Karpas-422 (cell line): Measurements from ENCODE around the gene SLC24A4. TPM values are rescaled to one million over a fixed set of nuclear protein-coding genes. Genes with fewer than 3 reads are reported as not detected.

Experiments used
- DNase-seq: peaks from one replicate; pipeline ENCODE4 v3.0.0-alpha.2; 2015
- H2AFZ ChIP-seq: fragments of 200-600 bp; sonication (generic); 2 replicates; pipeline ENCODE4 v1.6.1; 2014; ENCODE audit warnings: antibody characterized with exemption, low read length, mixed read lengths
- H3K27ac ChIP-seq: fragments of 200-600 bp; sonication (generic); 2 replicates; pipeline ENCODE4 v1.5.1; 2014; ENCODE audit warnings: mild to moderate bottlenecking, low read length, moderate library complexity
- H3K27me3 ChIP-seq: fragments of 200-600 bp; sonication (generic); 2 replicates; pipeline ENCODE4 v1.6.1; 2014; ENCODE audit warnings: low read length, mixed read lengths
- H3K36me3 ChIP-seq: fragments of 200-600 bp; sonication (generic); 2 replicates; pipeline ENCODE4 v1.6.1; 2014; ENCODE audit warnings: low read length, mixed read lengths; ENCODE audit not compliant: insufficient read depth
- H3K4me1 ChIP-seq: fragments of 200-600 bp; sonication (generic); 2 replicates; pipeline ENCODE4 v1.6.1; 2014; ENCODE audit warnings: mild to moderate bottlenecking, low read length, mixed read lengths
- H3K4me2 ChIP-seq: fragments of 200-600 bp; sonication (generic); 2 replicates; pipeline ENCODE4 v1.6.1; 2014; ENCODE audit warnings: low read length, low read depth, mild to moderate bottlenecking; ENCODE audit not compliant: poor library complexity, severe bottlenecking
- H3K4me3 ChIP-seq: fragments of 200-600 bp; sonication (generic); 2 replicates; pipeline ENCODE4 v1.5.1; 2014; ENCODE audit warnings: mild to moderate bottlenecking, antibody characterized with exemption, low read length, mixed read lengths
- H3K79me2 ChIP-seq: fragments of 200-600 bp; sonication (generic); 2 replicates; pipeline ENCODE4 v1.6.1; 2014; ENCODE audit warnings: mild to moderate bottlenecking, low read length, mixed read lengths
- H3K9ac ChIP-seq: fragments of 200-600 bp; sonication (generic); 2 replicates; pipeline ENCODE4 v1.6.0; 2014; ENCODE audit warnings: low read length
- H3K9me2 ChIP-seq: fragments of 200-600 bp; sonication (generic), shearing (Covaris generic); replicated peaks from 2 replicates; pipeline ENCODE4 v1.6.0; 2014; ENCODE audit warnings: mild to moderate bottlenecking, low read length, moderate library complexity; ENCODE audit not compliant: insufficient read depth
- H3K9me3 ChIP-seq: fragments of 300-700, 200-600 bp; sonication (generic); 2 replicates; pipeline ENCODE4 v1.6.1; 2014; ENCODE audit warnings: low read length, mixed read lengths
- H4K20me1 ChIP-seq: fragments of 200-600 bp; sonication (generic); 2 replicates; pipeline ENCODE4 v1.6.1; 2014; ENCODE audit warnings: mild to moderate bottlenecking, antibody characterized with exemption, low read length, low read depth; ENCODE audit not compliant: insufficient read depth
- total RNA-seq: library from RNA; depleted of rRNA; stranded (reverse); fragments of >200 nt; shearing (Covaris generic); gene quantifications from 2 replicates; pipeline ENCODE4 v1.2.3, GENCODE V29; 2014; ENCODE audit warnings: low replicate concordance

The SLC24A4 gene
- total RNA-seq, 1 experiment from 2014 or later: not detected

DNA sequence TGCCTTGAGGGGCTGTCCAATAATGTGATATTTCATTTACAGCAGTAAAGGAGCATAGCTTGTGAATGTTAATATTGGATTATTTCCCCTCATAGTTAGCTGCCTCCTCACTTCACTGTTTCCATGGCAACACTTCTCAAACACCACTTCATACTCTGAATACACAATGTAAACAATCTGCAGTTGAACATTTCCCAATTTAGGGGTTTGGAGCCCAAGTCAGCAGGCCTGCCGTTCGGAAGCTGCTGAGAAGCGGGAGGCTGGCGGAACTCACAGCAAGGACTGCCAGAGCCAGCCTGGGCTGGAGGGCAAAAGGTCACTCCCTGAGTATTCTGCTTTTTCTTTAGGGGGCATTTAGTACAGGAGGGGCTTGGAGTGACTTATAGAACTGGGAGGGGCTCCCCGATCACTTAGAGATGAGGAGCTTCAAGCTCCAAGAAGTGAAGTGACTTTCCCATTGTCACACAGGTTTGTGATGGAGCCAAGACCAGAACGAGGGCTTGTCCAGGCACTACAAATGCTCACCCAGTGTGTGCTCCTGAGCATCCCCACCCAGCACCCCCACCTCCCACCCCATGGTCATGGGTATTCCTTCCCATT lies 12.1 kb upstream of the SLC24A4 start:
- Histone ChIP-seq H3K4me1 (no peaks in the 10 kb centered on the region), H3K27ac (no peak overlapping the region), H3K9me3 (no peaks in the 10 kb centered on the region), H3K27me3 (no peaks in the 10 kb centered on the region), H3K9me2 (no peaks in the 10 kb centered on the region), H3K9ac (no peak overlapping the region), H3K36me3 (no peaks in the 10 kb centered on the region), H2AFZ (no peak overlapping the region), H3K4me3 (no peak overlapping the region), H3K79me2 (no peaks in the 10 kb centered on the region), H3K4me2 (no peak overlapping the region), H4K20me1 (no peaks in the 10 kb centered on the region)
- DNase-seq: no peak

DNA sequence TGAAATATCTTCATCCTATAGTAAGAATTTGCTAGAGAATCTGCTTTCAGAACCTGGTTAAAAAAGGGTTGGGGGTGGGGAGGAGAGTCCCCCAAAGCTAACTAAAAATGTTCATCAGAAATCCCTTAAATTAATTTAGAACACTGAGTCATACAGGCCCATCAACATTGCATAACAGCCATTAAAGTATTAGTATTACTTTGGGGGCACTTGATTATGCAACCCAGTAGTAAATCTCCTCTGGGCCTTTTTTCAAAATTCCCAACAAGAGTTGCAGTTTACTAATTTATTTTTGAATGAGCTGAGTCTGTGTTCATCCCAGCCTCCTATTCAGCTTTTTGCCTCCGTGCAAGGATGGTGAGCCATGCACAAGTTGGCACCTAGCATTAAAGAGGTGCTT lies 8.8 kb upstream of the SLC24A4 start:
- H3K9ac ChIP-seq: no peak overlapping the region
- H3K4me3 ChIP-seq: no peak overlapping the region
- H3K79me2 ChIP-seq: no peaks in the 10 kb centered on the region
- no peak overlapping the region for H3K27ac ChIP-seq
- H3K4me1 ChIP-seq: peaks cover 3% of the 10 kb centered on the region; the same call in 1 of the 2 replicates
- no peak for DNase-seq
- no peaks in the 10 kb centered on the region for H3K9me3 ChIP-seq
- H2AFZ ChIP-seq: no peak overlapping the region
- H3K36me3 ChIP-seq: no peaks in the 10 kb centered on the region
- no peaks in the 10 kb centered on the region for H3K27me3 ChIP-seq
- no peaks in the 10 kb centered on the region for H3K9me2 ChIP-seq
- no peak overlapping the region for H3K4me2 ChIP-seq
- no peaks in the 10 kb centered on the region for H4K20me1 ChIP-seq

DNA sequence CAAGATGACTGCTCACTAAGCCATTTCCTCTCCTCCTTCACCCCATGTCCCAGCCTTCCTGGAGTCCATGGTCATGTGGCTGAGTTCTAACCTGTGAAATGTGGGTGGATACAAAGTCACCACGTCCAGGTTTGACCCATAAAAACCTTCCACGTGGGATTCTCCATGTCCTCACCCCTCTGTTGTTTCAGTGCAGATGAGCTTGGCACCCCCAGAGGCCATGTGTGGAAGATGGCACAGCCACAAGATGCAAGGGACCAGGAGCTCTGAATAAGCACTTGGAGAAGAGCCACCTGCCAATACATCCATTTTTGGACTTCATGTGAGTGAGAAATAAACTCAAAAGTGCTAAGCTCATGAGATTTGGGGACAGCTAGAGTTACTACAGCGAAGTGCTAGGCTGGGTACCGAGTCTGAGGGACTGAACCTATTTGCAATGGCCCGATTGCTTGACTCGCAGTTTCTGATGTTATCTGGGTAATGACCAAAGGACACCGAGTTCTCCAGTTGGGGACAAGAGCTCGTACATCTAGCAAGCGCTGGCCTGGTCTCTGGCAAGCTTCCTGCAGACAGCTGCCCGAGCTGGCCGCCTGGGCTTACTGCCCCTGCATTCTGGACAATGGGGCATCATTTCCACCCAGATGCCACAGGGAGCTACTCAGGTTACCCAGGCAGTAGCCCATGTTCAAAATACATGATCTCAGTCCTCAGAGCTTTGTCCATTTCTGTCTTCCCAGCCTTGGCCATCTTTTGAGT lies 7.7 kb upstream of the SLC24A4 start:
- Histone ChIP-seq H3K4me2 (no peak overlapping the region), H3K9me3 (no peaks in the 10 kb centered on the region), H3K27ac (no peak overlapping the region), H3K4me3 (no peak overlapping the region), H4K20me1 (no peaks in the 10 kb centered on the region), H3K9ac (no peak overlapping the region), H2AFZ (no peak overlapping the region), H3K4me1 (peaks cover 3% of the 10 kb centered on the region; the same call in 1 of the 2 replicates), H3K9me2 (no peaks in the 10 kb centered on the region), H3K36me3 (no peaks in the 10 kb centered on the region), H3K79me2 (no peaks in the 10 kb centered on the region), H3K27me3 (no peaks in the 10 kb centered on the region)
- no peak for DNase-seq

DNA sequence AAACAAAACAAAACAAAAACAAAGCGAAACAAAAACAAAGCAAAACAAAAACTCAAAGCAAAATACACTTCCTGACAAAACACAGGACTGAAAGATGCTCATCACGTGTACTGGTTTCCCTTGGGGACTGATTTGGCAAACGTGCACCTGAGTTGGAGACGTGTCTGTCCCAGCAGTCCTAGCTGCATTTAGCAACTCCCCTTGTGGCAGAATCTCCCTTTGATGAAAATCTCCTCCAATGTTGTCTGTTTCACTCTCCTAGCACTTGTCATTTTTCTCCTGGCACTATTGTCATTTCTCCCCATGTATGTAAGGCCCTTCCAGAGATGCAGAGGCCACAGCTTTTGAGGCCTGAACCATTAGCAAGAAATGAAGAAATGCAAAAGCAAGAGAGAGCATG lies 6.8 kb upstream of the SLC24A4 start:
- H3K36me3 ChIP-seq: no peaks in the 10 kb centered on the region
- H3K4me3 ChIP-seq: no peak overlapping the region
- no peaks in the 10 kb centered on the region for H3K79me2 ChIP-seq
- H3K4me2 ChIP-seq: no peak overlapping the region
- H3K27ac ChIP-seq: no peak overlapping the region
- no peak overlapping the region for H2AFZ ChIP-seq
- H3K4me1 ChIP-seq: peaks cover 3% of the 10 kb centered on the region; the same call in 1 of the 2 replicates
- H3K27me3 ChIP-seq: no peaks in the 10 kb centered on the region
- DNase-seq: no peak
- no peaks in the 10 kb centered on the region for H3K9me3 ChIP-seq
- H3K9ac ChIP-seq: no peak overlapping the region
- no peaks in the 10 kb centered on the region for H3K9me2 ChIP-seq
- H4K20me1 ChIP-seq: no peaks in the 10 kb centered on the region

DNA sequence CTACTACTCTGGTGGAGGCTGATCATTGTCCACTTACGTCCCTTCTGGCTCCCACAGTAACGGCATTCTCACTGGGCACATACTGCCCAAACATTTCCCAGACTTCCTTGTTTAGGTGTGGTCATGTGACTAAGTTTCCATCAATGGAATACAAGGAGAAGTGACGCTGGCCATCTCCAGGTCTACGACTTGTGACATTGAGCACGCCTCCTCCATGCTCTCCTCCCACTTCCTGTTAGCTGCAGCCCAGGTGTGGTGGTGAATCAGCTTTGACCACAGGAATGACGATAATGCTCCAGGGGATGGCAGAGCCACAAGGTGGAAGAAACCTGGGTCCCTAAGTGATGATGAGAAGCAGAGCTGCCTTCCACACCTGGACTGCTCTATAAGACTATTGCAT lies 6.0 kb upstream of the SLC24A4 start:
- Histone ChIP-seq H3K9me3 (no peaks in the 10 kb centered on the region), H3K27ac (no peak overlapping the region), H3K4me2 (no peak overlapping the region), H4K20me1 (no peaks in the 10 kb centered on the region), H3K4me1 (peaks cover 3% of the 10 kb centered on the region; the same call in 1 of the 2 replicates), H2AFZ (no peak overlapping the region), H3K9me2 (no peaks in the 10 kb centered on the region), H3K36me3 (no peaks in the 10 kb centered on the region), H3K9ac (no peak overlapping the region), H3K4me3 (no peak overlapping the region), H3K79me2 (no peaks in the 10 kb centered on the region), H3K27me3 (no peaks in the 10 kb centered on the region)
- no peak for DNase-seq

DNA sequence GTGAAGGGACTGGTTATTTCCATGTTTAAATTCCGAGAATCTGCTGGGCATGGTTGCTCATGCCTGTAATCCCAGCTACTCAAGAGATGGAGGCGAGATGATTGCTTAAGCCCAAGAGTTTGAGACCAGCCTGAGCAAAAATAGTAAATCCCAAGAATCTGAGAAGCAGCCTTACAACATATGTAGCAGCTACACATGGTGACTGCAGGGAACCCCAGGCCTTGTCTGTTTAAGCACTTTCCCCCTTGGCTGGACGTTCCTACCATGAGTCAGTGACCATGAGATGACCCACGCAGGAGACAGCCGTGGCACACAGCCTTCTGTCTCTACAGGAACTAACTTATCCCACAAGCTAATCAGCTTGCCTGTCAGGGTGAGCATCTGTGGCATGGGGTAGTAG lies 5.5 kb upstream of the SLC24A4 start:
- H3K79me2 ChIP-seq: no peaks in the 10 kb centered on the region
- no peak for DNase-seq

DNA sequence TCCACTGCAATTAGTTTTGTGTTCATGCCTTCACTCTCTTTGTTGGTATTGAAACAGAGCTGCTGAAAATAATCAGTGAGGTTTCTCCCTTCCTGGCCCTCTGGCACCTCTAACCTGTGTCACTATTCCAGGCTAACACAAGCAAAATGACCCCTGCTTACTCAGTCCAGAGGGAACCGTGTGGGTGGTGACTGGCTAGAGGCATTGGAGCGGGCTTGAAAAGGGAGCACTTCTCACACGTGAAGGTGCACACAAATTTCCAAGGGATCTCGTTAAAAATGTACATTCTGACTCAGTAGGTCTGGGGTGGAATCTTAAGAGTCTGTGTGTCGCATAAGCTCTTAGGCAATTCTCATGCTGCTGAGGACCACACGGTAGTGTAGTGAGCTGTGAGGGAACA lies 1.3 kb upstream of the SLC24A4 start:
- H3K9ac ChIP-seq: no peak overlapping the region
- no peak overlapping the region for H3K27ac ChIP-seq
- no peak for DNase-seq
- no peaks in the 10 kb centered on the region for H3K27me3 ChIP-seq
- H3K36me3 ChIP-seq: no peaks in the 10 kb centered on the region
- no peaks in the 10 kb centered on the region for H3K4me1 ChIP-seq
- H3K9me3 ChIP-seq: no peaks in the 10 kb centered on the region
- H3K9me2 ChIP-seq: no peaks in the 10 kb centered on the region
- H2AFZ ChIP-seq: no peak overlapping the region
- no peaks in the 10 kb centered on the region for H4K20me1 ChIP-seq
- H3K79me2 ChIP-seq: no peaks in the 10 kb centered on the region
- no peak overlapping the region for H3K4me3 ChIP-seq
- H3K4me2 ChIP-seq: no peak overlapping the region

More for the DNA sequence above, 5.5 kb upstream of the SLC24A4 start:
- Histone ChIP-seq H3K9ac (no peak overlapping the region), H3K27ac (no peak overlapping the region), H2AFZ (no peak overlapping the region), H3K9me2 (no peaks in the 10 kb centered on the region), H4K20me1 (no peaks in the 10 kb centered on the region), H3K36me3 (no peaks in the 10 kb centered on the region), H3K4me2 (no peak overlapping the region), H3K9me3 (no peaks in the 10 kb centered on the region), H3K4me1 (peaks cover 3% of the 10 kb centered on the region; the same call in 1 of the 2 replicates), H3K4me3 (no peak overlapping the region), H3K27me3 (no peaks in the 10 kb centered on the region)

DNA sequence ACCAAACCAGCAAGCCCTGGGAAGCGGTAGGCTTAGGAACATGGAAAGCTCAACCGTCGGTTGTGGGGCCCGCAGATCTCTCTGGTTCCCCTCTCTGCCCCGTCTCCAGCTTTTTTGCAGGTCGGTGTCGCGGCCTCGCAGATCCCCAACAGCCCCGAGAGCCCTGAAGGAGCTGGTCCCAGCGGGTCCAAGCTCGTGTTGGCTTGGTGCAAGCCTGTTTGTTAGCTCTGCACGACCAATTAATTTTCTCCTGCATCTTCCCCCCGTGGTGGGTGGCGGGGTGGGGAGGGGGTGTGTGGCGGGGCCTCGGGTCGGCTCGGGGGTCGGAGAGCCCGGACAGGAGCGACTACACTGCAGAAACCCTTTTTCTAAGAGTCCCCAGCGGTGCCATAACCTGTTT lies 449 bp upstream of the SLC24A4 start:
- Histone ChIP-seq H3K4me3 (no peak overlapping the region), H4K20me1 (no peaks in the 10 kb centered on the region), H3K27ac (no peak overlapping the region), H3K4me2 (no peak overlapping the region), H3K4me1 (no peaks in the 10 kb centered on the region), H3K9ac (no peak overlapping the region), H3K79me2 (no peaks in the 10 kb centered on the region), H3K36me3 (no peaks in the 10 kb centered on the region), H3K9me2 (no peaks in the 10 kb centered on the region), H3K27me3 (no peaks in the 10 kb centered on the region), H2AFZ (no peak overlapping the region), H3K9me3 (no peaks in the 10 kb centered on the region)
- no peak for DNase-seq
